Brain microvascular endothelial cell (primary cell): ENCODE measurements around the gene CCDC85C.

Experiments used
- DNase-seq: peaks from one replicate; pipeline ENCODE4 v3.0.0-alpha.2; 2020
- H3K27ac ChIP-seq: fragments of 250-450 bp; sonication (Bioruptor Pico); 2 replicates; pipeline ENCODE4 v1.5.1; 2020; ENCODE audit warnings: mild to moderate bottlenecking, moderate library complexity
- H3K27me3 ChIP-seq: fragments of 250-450 bp; sonication (Bioruptor Pico); replicated peaks from 2 replicates; pipeline ENCODE4 v1.5.1; 2020; ENCODE audit warnings: mild to moderate bottlenecking
- H3K36me3 ChIP-seq: fragments of 250-450 bp; sonication (Bioruptor Pico); replicated peaks from 2 replicates; pipeline ENCODE4 v1.5.1; 2020; ENCODE audit warnings: mild to moderate bottlenecking
- H3K4me3 ChIP-seq: 2 replicates; pipeline ENCODE4 v1.5.1; 2011; ENCODE audit warnings: low read depth, mild to moderate bottlenecking, control low read depth, low read length, moderate library complexity
- in situ Hi-C: cut with HindIII; loops from 2 replicates; pipeline ENCODE4 v1.10.0; 2017; ENCODE audit warnings: low sequenced_read_pairs, low pct_ligation_motif_present
- TF ChIP-seq, protein P1 (sequence below): IDR thresholded peaks from 2 replicates; pipeline ENCODE4 v1.5.1; 2011; ENCODE audit warnings: low read depth, mild to moderate bottlenecking, moderate library complexity, low read length, control low read depth, inconsistent platforms; ENCODE audit errors: missing control alignments

CCDC85C gene

DNA sequence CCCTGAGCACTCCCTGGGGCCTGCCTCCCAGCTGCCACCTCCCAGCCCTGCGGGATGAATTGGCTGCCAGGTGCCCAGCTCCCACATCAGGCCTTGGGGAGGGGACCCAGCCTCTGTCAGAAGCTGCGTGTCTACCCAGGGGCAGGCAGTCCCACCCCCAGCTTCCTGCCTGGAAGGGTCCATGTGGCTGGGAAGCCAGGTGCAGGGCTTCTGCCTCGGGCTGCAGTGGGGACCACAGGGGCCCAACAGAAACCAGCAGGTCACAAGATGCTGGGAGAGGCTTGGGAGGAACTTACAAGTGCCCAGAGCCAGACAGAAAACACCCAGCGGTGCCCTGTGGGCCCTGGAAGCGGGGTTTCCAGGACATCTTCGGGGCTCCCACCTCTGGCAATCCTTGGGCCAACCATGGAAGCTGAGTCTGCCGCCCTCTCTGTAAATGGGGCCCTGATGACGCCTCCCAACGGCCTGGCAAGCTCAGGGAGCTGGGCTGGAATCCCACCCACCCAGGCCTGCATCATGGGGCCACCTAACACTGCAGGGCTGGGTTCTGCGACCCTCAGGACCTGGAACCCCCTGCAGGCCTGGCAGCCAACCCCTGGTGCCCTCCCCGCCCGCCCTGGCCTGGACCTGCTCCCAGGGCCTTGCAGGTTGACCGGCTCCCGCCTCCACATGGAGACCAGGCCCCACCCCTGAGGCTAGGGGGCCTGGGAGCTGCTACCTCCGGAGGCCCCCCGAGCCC, 86.2 kb downstream of the CCDC85C start:
- Histone ChIP-seq H3K27ac (no peak overlapping the region), H3K36me3 (no peaks in the 10 kb centered on the region), H3K27me3 (no peaks in the 10 kb centered on the region), H3K4me3 (no peak overlapping the region)
- TF ChIP-seq, protein P1, sequence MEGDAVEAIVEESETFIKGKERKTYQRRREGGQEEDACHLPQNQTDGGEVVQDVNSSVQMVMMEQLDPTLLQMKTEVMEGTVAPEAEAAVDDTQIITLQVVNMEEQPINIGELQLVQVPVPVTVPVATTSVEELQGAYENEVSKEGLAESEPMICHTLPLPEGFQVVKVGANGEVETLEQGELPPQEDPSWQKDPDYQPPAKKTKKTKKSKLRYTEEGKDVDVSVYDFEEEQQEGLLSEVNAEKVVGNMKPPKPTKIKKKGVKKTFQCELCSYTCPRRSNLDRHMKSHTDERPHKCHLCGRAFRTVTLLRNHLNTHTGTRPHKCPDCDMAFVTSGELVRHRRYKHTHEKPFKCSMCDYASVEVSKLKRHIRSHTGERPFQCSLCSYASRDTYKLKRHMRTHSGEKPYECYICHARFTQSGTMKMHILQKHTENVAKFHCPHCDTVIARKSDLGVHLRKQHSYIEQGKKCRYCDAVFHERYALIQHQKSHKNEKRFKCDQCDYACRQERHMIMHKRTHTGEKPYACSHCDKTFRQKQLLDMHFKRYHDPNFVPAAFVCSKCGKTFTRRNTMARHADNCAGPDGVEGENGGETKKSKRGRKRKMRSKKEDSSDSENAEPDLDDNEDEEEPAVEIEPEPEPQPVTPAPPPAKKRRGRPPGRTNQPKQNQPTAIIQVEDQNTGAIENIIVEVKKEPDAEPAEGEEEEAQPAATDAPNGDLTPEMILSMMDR, result no peak
- in situ Hi-C loops, result no loop called here
- no peak for DNase-seq

DNA sequence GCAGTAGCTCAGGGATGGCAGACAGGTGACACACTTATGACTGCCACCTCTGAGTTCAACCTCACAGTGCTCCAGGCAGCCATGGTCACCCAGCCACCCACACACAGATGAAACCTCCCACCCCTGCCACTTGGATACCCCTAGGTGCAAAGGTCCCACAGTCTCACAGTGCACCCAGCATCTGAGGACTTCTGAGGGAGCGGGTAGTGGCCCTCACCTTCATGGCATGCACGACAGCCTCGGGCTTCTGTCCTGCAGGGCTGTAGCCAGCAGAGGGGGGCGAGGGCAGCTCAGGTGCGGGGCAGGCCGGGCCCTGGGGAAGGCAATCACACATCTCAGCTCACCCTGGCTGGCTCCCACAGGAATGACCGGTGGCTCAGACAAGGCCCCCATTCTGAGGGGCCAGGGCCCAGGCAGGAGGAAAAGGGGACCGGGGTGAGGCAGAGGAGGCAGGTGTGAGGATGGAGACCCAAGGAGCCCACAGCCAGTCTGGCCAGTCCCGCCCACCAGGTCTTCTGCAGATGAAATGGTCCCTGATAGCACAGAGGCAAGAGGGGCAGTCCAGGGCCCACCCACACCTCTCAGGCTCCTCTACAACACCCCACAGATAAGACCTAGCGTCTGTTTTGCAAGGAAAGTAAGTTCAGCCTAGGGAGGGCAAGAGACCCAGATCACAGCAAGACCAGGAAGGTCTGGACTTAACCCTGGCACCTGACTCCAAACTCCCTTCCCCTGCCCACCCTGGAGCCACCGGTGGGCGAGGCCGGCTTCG, 87.0 kb downstream of the CCDC85C start:
- Histone ChIP-seq H3K27ac (no peak overlapping the region), H3K36me3 (peaks cover 2% of the 10 kb centered on the region), H3K4me3 (no peak overlapping the region), H3K27me3 (no peaks in the 10 kb centered on the region)
- in situ Hi-C loops, result no loop called here
- DNase-seq, result no peak
- TF ChIP-seq, protein P1, result no peak

DNA sequence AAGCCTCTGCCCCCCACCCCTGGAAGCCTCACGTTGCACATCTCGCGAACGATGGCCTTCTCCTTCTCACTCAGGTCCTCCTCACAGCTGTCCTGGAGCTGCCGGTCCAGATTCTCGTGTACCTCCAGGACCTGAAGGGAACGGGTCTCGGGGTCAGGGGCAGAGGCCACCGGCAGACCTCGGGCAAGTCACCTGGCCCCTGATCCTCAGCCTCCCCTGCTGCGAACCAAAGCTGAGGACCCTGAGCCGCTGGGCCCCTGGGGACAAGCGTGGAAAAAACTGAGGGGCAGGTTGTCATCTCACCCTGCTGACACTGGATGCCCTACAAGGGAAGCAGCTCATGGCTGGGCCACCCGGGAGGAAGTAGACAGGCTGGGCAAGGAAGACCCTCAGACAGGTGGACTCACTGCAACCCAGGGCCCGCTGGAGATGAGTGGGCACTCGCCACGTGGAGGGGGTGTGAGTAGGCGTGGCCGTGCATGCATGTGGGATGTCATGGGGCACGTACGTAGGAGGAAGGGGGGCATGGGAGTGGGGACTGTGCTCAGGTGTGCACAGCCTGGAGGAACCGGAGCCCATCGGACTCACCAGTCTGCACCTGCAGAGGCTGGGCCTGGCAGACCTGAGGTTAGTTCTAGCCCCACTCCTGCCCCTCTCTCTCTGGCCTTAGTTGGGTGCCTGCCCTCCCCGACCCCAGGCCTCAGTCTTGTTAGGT, 87.7 kb downstream of the CCDC85C start:
- TF ChIP-seq, protein P1, result no peak
- H3K36me3 ChIP-seq, result peaks cover 7% of the 10 kb centered on the region
- H3K4me3 ChIP-seq, result no peak overlapping the region
- no peak for DNase-seq
- in situ Hi-C loops, result no loop called here
- H3K27ac ChIP-seq, result no peak overlapping the region
- no peaks in the 10 kb centered on the region for H3K27me3 ChIP-seq

DNA sequence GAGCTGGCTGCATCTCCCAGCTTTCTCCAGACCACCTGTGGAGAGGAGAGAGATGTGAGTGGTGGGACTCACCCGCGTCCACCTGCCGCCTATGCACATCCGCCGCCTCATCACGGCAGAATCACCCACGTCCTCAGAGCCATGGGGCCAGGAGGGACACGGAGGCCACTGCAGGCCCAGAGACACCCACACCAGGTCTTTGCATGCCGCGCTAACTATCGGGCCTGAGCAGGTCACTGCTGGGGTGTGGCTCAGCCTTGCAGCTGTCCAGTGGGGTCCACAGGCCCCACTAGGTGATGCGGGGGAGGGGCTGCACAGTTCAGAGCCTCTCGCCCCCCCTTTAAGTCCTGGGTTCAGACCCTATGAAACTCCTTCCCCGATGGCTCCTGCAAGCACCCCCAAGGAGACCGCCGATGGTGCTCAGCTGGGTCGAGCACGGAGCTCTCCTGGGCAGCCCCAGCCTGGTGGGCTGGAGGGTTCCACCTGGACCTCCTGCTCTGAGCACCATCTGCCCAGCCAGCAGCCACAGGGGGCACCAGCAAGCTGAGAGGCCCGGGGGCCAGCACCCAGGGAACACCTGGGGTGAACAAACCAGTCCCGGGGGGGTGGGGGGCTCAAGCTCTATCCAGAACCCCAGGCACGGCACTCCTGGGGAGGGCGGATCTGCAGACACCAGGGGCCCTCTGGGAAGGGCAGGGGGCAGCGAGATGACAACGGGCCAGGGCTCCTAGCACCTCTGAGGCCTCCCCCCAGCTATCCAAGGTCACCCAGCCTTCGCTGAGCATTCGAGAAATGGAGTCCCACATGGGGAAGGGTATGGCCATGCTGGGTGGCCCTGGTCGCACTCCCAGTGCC, 88.5 kb downstream of the CCDC85C start:
- Histone ChIP-seq H3K4me3 (no peak overlapping the region), H3K27ac (no peak overlapping the region), H3K27me3 (no peaks in the 10 kb centered on the region), H3K36me3 (peaks cover 10% of the 10 kb centered on the region)
- in situ Hi-C loops, result no loop called here
- TF ChIP-seq, protein P1, result no peak
- DNase-seq, result no peak

DNA sequence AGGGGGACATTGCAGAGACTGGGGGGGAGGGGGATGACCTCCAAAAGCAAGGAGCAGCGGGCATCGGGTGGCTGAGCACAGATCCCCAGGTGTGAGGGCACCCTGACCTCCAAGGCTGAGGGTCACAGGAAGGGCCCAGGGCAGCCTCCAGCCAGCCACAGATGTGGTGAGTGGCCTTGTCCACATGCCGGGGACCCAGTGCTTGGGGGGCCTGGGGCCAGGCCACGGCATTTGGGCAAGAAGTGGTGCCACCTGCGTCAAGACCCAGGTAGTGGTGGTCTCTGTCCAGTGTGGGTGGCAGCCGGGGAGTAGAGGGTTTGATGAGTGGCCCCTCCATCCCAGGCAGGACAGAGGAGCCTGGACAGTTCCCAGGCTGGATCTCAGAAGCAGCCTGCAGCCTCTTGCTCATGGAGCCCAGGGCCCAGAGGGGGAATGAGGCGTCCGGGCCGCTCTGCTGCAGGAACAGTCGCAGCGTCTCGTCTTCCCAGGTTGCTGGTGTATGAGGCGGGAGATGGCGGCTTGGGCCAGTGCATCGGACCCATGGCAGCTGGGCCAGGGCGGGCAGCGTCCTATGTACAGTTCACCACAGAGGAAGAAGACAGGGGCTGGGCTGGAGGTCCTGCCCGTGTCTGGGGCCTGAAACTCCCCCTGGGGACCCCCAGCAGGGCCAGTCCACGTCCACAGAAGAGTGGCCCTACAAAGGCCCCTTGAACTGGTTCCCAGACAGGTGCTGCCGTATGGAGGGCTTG, 89.3 kb downstream of the CCDC85C start:
- Histone ChIP-seq H3K36me3 (peaks cover 13% of the 10 kb centered on the region), H3K27me3 (no peaks in the 10 kb centered on the region), H3K27ac (no peak overlapping the region), H3K4me3 (no peak overlapping the region)
- TF ChIP-seq, protein P1, result no peak
- in situ Hi-C loops, result no loop called here
- DNase-seq, result no peak
